GM21423 (cell line): Measurements from ENCODE around the gene STK11.
A peak's percentile ranks its signal among the peaks of the same experiment; 100 is the strongest.
"Not testable (repeated sequence)": the region's sequence is repeated elsewhere in the genome, so short reads cannot be mapped to it uniquely, and the experiment has no call there.

Experiments
- ATAC-seq: cut with Tn5 transposase; IDR thresholded peaks from one replicate; pipeline ENCODE4 v1.9.1; 2021; ENCODE audit warnings: mild to moderate bottlenecking, moderate library complexity; ENCODE audit not compliant: unreplicated experiment

Gene STK11

DNA sequence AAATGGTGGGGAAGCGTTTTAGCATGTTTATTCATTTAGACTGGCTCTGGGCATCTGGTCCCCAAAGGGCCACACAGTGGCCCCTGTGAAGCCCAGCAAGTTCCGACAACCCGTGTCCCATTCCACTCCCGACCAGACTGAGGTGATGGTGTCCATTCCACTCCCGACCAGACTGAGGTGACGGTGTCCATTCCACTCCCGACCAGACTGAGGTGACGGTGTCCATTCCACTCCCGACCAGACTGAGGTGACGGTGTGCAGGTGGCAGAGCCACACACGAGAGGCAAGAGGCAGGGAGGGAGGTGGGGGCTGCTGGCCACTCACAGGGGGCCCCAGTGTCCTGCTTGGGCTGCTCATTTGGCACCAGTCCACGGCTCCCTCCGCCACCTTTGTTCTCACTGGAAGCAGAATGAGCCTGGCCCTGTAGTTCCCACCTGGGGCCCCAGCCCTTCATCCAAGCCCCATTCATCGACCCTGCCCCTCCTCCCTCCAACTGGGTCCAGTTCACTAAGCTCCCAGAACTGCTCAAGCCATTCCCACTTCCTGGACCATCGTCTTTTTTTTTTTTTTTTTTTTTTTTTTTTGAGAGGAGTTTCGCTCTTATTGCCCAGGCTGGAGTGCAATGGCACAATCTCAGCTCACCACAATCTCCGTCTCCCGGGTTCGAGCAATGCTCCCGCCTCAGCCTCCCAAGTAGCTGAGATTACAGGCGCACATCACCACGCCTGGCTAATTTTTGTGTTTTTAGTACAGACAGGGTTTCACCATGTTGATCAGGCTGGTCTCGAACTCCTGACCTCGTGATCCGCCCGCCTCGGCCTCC lies 40.9 kb downstream of the STK11 start:
- ATAC-seq: not testable (repeated sequence)

DNA sequence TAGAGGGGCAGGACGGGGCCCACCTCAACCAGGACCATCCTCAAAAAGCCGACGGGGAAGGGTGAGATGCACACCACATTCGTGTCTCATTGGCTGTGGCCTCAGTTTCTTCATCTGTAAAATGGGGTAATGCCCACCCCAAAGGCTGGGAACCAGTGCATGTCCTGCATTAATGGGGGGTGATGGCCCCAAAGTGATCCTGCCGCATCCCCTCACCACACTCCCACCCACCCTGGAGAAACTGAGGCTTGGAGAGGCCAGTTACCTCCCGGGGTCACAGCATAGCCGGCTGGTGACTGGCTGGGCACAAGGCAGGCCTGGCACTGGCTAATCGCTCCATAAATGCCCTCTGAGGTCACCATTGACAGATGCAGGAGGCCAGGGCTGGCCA lies 42.2 kb downstream of the STK11 start:
- no peak for ATAC-seq

DNA sequence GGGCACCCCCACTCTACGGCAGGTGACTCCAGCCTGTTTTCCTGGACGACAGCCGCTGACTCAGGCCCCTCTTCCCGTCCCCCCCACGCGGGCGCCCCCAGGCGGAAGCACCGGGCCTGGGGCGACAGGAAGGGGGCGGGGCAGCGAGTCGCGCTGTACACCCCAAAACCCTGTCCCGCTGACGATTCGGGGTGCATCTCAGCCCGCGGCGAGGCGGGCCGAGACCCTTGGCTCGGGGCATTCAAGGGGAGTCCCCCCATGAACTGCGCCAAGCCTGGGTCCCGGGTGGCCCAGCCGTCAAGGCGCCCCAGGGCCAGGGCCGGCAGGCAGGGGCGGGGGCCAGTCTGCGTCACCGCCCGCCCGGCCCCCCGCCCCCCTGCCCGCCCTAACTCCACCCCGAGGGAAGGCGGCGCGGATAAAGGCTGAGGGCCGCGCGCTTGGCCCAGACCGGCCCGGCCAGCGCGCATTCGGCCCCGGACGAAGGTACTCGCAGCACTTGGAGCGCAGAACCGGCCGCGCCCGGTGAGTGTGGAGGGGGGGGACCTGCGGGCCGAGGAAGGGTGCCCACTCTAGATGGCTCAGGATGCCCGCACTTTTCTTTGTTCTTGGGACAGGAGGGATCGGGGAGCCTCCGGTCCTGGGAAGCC lies 42.7 kb downstream of the STK11 start, which contains the start of gene MIDN:
TSS of gene MIDN (plus strand) at position 445 of the 647 bp plus-strand sequence. CDS start 1,714 bp downstream, outside the sequence.
- peak; percentile 19 for ATAC-seq

DNA sequence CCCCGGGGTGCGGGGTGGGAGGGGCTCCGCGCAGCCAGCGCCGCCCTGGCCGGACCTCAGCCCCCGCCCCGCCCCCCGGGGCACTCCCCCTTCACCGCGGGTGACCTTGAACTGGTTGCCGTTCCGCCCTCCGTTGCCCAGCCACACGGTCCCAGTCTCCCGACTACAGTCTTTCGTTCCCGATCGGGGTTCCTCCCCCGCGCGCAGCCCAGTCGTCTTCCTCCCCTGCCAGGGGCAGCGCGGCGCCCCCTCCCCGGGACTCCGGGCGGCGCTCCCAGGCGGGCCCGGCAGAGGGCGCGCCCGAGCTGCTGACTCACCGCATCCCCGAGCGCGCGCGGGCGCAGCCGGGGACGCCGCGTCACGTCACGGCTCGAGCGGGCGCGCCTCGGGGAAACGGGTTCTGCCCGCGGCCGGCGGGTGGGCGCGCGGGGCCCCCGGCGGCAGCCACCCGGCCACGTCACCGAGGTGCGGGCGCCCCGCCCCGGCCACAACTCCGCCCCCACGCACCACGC lies 43.3 kb downstream of the STK11 start:
- ATAC-seq: peak; percentile 29

DNA sequence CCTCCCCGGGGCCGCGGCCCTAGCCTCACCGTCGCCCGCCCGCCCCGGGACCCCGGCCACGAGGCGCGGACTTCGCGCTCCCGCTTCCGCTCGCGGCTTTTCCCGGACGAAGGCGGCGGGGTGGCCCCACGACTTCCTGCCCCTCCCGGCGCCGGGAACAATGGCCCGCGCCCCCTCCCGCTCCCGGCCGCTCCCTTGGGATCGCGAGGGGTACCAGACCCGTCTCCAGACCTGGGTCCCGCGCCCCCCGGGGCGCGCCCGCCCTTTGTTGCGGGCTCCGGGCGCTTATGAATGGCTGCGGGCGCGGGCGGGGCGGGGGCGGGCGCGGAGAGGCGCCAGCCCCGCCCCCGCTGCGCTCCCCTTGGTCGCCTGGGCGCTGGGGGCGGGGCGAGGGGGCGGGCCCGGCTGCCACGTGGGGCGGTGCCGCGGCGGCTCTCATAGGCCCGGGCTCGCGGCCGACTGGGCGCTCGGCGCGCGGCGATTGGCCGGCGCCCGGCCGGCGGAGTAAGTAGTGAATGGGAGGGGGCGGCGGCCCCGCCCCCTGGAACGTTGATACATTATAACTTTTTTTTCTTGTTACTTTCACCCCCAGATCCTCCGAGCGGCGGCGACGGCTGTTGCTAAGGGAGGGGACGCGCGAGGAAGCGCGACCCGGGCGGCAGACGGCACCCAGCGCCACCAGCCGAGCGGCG lies 43.9 kb downstream of the STK11 start:
- ATAC-seq: peak; percentile 43

DNA sequence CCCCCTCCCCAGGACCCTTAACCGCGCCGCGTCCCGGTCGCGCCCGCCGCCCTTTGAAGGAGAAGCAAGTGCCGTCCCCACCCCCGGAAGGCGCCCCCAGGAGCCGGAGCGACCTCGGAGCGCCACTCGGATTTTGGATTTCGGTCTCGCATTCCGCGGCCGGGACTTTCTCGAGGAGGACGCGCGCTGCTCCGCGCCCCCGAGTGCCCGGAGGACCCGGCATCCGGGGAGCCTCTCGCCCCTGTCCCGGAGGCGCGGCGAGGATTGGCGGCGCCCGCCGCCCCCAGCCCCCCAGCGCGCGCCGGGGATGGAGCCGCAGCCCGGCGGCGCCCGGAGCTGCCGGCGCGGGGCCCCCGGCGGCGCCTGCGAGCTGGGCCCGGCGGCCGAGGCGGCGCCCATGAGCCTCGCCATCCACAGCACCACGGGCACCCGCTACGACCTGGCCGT lies 44.4 kb downstream of the STK11 start:
- ATAC-seq: no peak

DNA sequence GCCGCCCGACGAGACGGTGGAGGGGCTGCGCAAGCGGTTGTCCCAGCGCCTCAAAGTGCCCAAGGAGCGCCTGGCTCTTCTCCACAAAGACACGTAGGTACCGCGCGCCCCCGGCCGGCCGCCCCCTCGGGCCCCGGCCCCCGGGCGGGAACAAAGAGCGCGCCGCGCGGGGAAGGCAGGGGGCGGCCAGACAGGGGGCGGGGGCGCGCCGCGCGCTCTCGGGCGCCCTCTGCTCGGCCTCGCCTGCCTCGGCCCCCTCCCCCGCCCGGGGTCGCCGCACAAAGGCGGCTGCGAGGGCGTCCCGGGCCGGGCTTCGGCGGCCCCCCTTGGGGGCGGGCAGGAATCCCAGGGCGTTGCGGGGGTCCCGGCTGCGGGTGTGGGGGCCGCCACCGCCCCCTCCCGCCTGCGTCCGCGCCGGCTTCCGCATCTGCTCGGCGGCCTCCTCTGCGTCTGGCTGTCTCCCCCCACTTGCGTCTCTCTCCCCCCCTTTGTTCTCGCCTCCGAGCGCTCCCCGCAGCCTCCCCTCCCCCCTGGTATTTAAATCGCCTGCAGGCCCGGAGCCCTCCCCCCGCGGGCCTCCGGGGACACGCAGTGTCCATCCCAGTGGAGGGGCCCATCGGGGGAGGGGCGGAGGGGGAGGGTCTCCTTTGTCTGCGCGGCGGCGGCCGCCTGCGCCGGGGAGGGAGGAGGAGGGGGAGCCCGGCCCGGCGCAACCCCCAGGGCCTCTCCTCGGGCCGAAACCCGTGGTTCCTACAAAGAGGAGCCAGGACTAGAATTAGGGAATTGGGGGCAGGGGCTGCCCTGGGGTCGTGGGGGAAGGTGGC lies 45.1 kb downstream of the STK11 start:
- no peak for ATAC-seq

DNA sequence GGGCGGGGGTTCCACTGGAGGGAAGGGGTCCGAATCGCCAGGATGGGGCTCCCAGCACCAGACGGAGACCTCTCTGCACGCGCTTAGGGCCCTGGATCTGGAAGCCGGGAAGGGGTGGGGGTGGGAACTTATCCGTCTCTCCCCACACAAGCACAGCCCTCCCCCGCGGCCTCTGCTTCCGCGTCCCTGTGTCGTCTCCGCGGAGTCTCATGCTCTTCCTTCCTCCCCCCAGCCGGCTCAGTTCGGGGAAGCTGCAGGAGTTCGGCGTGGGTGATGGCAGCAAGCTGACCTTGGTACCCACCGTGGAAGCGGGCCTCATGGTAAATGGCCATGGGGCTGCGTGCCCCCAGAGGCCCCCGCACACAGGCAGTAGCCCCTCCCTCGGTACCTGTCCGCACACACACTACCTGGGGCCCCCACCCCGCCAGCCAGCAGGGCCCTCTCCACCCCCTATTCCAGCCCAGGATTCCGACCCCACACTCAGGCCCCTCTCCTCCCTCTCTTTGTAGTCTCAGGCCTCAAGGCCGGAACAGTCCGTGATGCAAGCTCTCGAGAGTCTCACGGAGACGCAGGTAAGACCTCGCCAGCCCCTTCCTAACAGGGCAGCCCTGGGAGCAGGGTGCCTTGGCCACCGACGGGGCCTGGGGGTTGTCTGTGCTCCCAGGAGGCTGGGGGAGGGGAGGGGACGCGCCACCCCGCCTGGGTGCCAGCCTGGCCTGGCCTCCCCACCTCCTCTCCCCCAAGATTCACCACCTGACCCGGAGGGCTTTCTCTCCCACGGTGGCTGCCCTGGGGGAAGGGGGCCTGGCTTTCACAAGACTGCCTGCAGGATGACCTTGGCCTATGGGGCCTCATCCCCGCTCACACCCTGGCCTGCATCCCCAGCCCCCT lies 46.0 kb downstream of the STK11 start:
- ATAC-seq: no peak

DNA sequence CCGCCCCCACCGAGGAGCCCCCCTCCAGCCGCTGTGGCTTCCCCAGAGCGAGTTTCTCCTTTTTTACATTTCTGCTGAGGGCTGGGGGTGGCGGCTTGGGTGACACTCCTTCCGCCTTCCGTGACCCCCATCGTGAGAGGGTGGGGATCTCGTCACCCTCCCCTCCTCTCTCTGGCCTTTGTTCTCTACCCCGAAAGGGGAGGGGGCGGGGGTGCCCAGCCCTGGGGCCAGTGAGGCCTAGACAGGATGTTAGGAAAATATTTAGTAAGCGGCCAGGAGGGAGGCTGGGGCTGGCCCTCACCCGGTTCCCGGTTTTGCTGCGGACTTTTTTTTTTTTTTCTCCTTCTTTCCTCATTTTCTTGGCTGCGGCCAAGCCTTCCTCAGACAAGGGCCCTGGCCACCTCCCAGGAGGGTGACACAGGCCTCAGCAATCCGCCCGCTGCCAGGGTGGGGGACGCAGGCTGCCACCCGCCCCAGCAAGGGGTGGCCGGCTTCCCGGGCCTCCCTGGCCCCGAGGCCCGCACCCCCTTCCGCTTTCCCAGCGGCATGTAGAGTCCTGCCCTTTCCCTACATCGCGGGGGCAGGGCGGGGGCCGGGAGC lies 46.7 kb downstream of the STK11 start:
- no peak for ATAC-seq

DNA sequence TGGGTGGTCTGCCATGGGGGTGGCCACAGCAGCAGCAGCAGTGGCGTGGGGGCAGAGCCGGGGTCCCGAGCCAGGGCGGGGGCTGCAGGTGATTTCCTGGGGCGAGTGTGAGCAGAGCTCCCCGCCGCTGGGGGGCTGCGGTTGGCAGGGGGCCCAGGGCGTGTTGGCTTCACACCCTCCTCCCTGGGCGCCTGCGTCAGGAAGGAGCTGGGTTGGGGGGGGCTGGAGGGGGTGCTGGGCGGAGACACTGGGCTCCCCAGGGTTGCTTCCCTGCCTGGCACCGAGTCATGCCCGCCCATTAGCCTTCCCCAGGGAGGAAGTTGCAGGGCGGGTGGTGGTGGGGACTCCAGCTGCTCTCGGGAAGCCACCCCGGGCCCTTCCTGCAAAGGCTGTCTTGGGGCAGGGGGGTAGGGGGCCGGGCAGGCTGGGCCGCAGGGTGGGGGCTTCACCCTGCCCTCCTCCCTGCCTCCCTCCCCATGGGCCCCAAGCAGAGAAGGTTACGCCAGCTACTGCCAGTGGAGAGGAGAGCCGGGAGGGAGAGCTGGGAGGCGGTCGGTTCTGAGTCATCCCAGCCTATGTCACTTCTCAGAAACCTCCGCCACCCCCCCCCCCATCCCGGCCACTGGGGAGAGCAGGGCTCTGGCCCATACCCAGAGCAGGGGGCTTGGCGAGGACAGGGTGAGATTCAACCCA lies 47.4 kb downstream of the STK11 start:
- no peak for ATAC-seq

DNA sequence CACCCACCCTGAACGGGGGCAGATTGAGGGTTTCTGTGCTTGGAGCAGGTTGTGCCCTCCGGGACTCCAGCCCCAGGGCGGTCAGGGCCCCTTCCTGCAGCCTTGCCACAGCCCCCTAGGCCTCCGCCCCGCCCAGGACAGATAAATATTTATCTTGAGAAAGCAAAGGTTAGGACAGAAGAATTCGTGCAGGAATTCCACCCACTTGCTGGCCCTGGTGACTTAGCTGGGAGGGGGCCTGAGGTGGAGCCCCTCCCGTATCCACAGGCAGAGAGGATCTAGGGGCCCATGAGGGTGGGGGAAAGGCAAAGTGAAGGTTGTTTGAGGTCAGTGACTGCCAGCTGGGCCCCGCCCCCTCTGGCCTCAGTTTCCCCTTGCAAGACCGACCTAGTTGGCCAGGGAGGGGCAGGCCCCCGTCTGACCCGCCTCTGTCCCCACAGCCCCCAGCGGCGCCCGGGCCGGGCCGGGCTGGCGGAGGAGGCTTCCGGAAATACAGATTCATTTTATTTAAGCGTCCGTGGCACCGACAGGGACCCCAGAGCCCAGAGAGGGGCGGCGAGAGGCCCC lies 48.0 kb downstream of the STK11 start:
- no peak for ATAC-seq

DNA sequence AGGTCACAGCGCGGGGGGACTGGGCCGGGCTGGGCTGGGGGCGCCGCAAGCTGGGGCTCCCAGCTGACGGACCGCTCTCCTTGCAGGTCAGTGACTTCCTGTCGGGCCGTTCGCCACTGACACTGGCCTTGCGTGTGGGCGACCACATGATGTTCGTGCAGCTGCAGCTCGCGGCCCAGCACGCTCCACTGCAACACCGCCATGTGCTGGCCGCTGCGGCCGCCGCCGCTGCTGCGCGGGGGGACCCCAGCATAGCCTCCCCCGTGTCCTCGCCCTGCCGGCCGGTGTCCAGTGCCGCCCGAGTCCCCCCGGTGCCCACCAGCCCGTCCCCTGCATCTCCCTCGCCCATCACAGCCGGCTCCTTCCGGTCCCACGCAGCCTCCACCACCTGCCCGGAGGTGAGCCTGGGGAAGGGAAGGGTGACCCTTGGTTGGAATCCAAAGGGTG lies 48.5 kb downstream of the STK11 start:
- no peak for ATAC-seq

DNA sequence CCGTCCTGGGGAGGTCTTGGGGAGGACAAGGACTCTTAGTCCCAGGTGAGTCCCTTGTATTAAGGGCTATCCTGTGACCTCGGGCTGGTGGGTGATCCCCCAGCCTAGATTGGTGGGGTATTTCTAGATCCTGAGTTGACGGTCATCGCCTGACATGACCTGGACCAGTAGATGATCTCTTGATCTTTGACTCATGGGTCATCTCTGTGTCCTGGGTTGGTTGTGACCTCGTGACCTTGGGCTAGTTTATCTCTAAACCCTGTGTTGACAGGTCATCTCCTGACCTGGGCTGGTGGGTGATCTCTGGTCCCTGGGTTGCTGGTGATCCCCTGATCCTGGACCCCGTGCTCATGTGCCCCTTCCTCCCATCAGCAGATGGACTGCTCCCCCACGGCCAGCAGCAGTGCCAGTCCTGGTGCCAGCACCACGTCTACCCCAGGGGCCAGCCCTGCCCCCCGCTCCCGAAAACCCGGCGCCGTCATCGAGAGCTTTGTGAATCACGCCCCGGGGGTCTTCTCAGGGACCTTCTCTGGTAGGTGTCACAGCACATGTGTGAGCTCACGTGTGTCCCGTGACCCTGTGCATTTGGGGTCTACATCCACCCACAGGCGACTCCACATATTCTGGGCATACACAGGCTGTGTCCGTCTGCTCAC lies 49.1 kb downstream of the STK11 start:
- ATAC-seq: no peak

DNA sequence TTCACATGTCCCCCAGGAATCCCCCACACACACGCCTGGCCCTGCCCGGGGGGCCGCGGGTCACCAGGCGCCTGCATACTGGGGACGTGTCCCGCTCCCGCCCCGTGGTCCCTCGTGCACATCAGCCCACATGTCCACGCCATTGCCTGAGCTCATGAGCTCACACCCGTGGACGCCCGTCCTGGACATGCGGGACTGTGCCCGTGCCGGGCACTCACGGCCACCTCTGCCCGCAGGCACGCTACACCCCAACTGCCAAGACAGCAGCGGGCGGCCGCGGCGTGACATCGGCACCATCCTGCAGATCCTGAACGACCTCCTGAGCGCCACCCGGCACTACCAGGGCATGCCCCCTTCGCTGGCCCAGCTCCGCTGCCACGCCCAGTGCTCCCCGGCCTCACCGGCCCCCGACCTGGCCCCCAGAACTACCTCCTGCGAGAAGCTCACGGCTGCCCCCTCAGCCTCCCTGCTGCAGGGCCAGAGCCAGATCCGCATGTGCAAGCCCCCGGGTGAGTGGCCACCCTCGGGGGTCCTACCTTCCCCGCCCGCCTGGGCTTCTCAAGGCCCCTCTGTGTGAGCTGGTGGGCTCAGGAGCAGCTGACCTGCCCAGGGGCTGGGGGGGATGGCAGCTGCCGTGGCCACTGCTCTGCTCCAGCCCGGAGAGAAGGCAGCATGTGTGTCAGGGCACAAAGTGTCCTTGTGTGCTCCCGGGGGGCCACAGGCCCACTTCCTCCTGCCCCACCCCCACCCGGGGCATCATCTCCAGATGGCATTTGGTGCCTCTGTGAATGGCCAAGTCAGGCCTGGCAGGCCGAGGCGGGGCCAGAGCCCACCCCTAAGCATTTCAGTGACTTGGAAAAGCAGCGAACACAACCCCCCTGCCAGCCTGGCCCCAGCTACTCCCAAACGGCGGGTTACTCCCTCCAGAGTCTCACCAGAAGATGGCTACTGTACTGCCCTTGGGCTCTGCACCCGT lies 49.9 kb downstream of the STK11 start:
- no peak for ATAC-seq

DNA sequence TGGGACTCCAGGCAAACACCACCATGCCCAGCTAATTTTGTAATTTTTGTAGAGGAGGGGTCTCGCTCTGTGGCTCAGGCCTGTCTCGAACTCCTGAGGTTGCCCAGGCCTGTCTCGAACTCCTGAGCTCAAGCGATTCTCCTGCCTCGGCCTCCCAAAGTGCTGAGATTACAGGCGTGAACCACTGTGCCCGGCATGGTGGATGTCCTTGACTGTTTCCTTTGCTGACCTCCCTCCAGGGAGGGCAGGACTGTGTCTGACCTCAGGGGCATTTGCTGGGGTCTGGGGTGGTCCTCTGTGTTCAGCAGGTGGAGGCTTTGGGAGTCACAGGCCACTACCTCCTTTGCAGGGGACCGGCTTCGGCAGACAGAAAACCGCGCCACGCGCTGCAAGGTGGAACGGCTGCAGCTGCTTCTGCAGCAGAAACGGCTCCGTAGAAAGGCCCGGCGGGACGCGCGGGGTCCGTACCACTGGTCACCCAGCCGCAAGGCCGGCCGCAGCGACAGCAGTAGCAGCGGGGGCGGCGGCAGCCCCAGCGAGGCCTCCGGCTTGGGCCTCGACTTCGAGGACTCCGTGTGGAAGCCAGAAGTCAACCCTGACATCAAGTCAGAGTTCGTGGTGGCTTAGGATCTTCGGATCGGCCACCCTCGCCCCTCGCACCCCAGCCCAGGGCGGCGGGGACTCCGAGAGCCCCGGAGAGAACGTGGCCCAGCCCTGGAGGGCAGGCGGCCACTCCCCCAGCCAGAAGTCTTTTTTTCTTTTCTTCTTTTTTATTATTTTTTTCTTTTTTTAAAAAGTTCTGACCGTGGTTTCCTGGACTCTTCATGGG lies 51.3 kb downstream of the STK11 start:
- no peak for ATAC-seq
